Hippocampal formation (tissue), 2 donors: ENCODE measurements around the gene KBTBD4.
A peak's percentile ranks its signal among the peaks of the same experiment; 100 is the strongest.
"Not testable (repeated sequence)": the region's sequence is repeated elsewhere in the genome, so short reads cannot be mapped to it uniquely, and the experiment has no call there.

Source experiments
- DNase-seq, 2 donors: peaks; one replicate each; lab custom pipeline; 2025; lab: John Stamatoyannopoulos, UW

The KBTBD4 gene

DNA sequence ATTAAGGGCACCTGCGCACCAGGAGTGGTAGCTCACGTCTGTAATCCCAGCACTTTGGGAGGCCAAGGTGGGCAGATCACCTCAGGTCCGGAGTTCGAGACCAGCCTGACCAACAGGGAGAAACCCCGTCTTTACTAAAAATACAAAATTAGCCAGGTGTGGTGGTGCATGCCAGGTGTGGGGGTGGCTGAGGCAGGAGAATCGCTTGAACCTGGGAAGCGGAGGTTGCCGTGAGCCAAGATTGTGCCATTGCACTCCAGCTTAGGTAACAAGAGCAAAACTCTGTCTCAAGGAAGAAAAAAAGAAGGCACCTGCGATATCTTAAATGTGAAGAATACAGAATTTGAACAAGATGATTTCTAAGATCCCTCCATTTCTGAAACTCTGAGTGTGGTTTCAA is 52.7 kb downstream of the KBTBD4 start:
- not testable (repeated sequence) for DNase-seq

DNA sequence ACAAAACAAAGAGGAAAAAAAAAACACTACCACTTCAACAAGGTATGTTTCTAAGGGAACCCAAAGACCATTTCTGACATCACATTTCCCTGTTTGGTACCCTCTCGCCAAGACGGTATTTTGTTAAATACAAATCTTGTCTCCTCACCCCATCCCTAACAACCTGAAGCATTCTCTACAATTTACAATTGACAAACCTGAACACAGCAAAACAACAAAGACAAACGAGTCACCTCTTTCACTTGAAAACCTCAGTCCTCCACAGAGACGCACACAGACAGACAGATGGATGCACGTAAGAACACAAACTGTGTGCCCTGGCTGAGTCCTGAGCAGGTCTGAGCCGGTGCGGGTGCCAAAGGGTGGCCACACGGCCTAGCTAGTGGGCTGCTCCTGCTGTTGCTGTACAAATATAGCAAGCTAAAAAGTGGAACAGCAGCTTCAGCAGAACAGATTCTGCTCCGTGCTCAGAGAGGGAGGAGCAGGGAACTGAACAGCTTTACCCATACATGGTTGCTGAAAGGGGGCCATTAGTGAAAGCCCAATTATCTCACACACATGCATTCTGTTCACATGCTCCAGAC is 54.4 kb downstream of the KBTBD4 start:
- peak; percentile 27 to 61 for DNase-seq

DNA sequence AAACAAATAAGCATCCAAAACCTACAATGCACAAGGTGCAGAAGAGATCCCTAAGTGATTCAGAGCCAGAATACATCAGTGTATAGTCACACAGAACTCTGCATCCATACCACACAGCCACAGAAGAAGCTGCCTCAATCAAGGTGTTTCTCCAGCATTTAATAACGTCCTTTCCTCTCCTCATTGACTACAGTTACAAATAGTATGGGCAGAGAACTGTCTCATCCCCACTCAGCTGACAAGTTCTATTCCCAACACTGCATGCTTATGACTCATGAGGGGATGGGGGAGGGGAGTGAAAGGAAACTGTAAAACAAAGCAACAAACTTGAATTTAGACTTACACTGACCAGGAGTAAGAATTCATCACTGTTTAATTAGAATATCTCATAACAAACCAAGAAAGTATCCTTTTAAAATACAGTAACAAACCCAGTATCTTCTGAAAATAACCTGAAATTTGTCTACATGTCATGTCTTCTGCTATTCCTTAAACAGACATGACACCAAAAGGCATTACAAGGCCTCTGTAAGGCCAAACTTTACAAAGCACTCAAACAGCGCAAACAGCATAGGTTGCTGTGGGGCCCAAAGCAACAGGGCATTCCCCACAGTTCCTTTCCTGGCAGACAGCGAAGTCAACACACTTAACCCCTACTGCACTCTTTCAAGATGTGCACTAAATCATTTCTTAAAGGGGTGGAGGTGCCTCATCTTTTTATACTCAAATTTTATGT is 55.1 kb downstream of the KBTBD4 start:
- DNase-seq = no peak
